ENCODE data around the gene ATG4A. TPM values are rescaled to one million over a fixed set of nuclear protein-coding genes. Genes with fewer than 3 reads are reported as not detected.

Gene ATG4A
- total and polyA plus RNA-seq, 2 donors (not counting 3 experiments of a cell fraction or from before 2014, with no cell fraction given): 13.2 to 28.7 TPM

GRCh38 chrX:108072746-108073145, 18.8 kb upstream of the ATG4A start:
- no peak overlapping the region for H3K4me2 ChIP-seq (ENCODE audit: insufficient read depth, low read length)
- intact Hi-C loops (cut with micrococcal nuclease) (loop anchor here (1.0 to 5.0 kb wide), 10 partner anchors 36 to 415 kb away; partner anchors contain the start of gene NCBP2L), dilution Hi-C loops (cut with MboI; ENCODE audit: extremely low pct_ligation_motif_present, low sequenced_read_pairs) (no loop called here)
- CTCF ChIA-PET: interaction anchor here (2.5 to 5.3 kb wide), 3 partner anchors 51 to 66 kb away, joined by 10 to 34 read pairs (median 32); no protein-coding TSS in a partner anchor
- no TSS peak for BruUV-seq (replicated peaks)
- H3K4me1 ChIP-seq (ENCODE audit: control insufficient read depth, extremely low read depth, insufficient read depth, low read length): peaks cover 19% of the 10 kb centered on the region
- H3K27me3 ChIP-seq (ENCODE audit: control insufficient read depth in 2 of 2, insufficient read depth in 2 of 2, low read length in 2 of 2): no peaks in the 10 kb centered on the region
- no peak for TF ChIP-seq GATA2 (IDR thresholded peaks at IDR 0.05; ENCODE audit: insufficient read depth, insufficient read length, low read depth, low read length)
- TF ChIP-seq CTCF (IDR thresholded peaks at IDR 0.05; ENCODE audit: extremely low read depth in 1 of 2, insufficient read depth in 1 of 2, low read depth in 1 of 2, low read length in 2 of 2): no peak
- TF ChIP-seq MAX (IDR thresholded peaks at IDR 0.05; ENCODE audit: insufficient read depth, insufficient read length): no peak
- no peak for TF ChIP-seq MYC (IDR thresholded peaks at IDR 0.05; ENCODE audit: low read depth, low read length)
- no peak for TF ChIP-seq JUN (IDR thresholded peaks at IDR 0.05; ENCODE audit: borderline replicate concordance, insufficient read depth, insufficient read length, low read depth)
- TF ChIP-seq EZH2 (IDR thresholded peaks at IDR 0.05; ENCODE audit: borderline replicate concordance, low read depth, low read length, severe bottlenecking): no peak
- TF ChIP-seq FOS (IDR thresholded peaks at IDR 0.05; ENCODE audit: borderline replicate concordance, insufficient read depth, low read length): no peak
- no peak for TF ChIP-seq POLR2AphosphoS5 (IDR thresholded peaks at IDR 0.05; ENCODE audit: insufficient read depth, low read depth, low read length)
- no peak for TF ChIP-seq POLR2A (IDR thresholded peaks at IDR 0.05; ENCODE audit: low read depth, low read length)
- H3K4me3 ChIP-seq (replicated peaks in 1 of 3; ENCODE audit: insufficient read depth in 1 of 3, low read depth in 1 of 3, low read length in 3 of 3): no peak overlapping the region
- POLR2A ChIA-PET: no interaction called here
- no peaks in the 10 kb centered on the region for H3K9me1 ChIP-seq (replicated peaks; ENCODE audit: control insufficient read depth, extremely low read depth, insufficient read depth, low read length)
- H3K27ac ChIP-seq (ENCODE audit: insufficient read depth, low read depth, low read length): peak overlapping the region; percentile 43
- H2AFZ ChIP-seq (ENCODE audit: low read depth, low read length): peak overlapping the region; percentile 94
- FAIRE-seq (peak; percentile 28), DNase-seq (ENCODE audit: low read depth, low spot score) (peak; percentile 4)
- no peaks in the 10 kb centered on the region for H3K79me2 ChIP-seq (ENCODE audit: control insufficient read depth, insufficient read depth, low read length)
- H3K9me3 ChIP-seq (replicated peaks; ENCODE audit: control insufficient read depth, insufficient read depth, low read length): no peaks in the 10 kb centered on the region
- H3K36me3 ChIP-seq (ENCODE audit: control insufficient read depth in 2 of 2, extremely low read depth in 1 of 2, insufficient read depth in 2 of 2, low read length in 2 of 2): no peaks in the 10 kb centered on the region
- H3K9ac ChIP-seq (replicated peaks; ENCODE audit: extremely low read depth, insufficient read depth, low read length): no peak overlapping the region
- H4K20me1 ChIP-seq (replicated peaks; ENCODE audit: control insufficient read depth, extremely low read depth, insufficient read depth, low read length): no peaks in the 10 kb centered on the region
